Mammary epithelial cell (primary cell): ENCODE measurements around the gene ING3.

Source experiments
- EZH2 ChIP-seq: IDR thresholded peaks from 2 replicates; pipeline ENCODE4 v1.6.1; 2012; ENCODE audit warnings: low read length, inconsistent platforms, borderline replicate concordance
- TF ChIP-seq, protein P1 (sequence below), 2 donors: IDR thresholded peaks in 1 of 2; conservative IDR thresholded peaks in 1 of 2; 2 replicates each; pipeline ENCODE4 v1.5.1; 2011 to 2012; ENCODE audit warnings: inconsistent platforms in 2 of 2, low read length in 2 of 2, mild to moderate bottlenecking in 2 of 2, control low read depth in 1 of 2, low read depth in 1 of 2; ENCODE audit not compliant: insufficient read depth in 1 of 2; ENCODE audit errors: extremely low read depth in 1 of 2

DNA sequence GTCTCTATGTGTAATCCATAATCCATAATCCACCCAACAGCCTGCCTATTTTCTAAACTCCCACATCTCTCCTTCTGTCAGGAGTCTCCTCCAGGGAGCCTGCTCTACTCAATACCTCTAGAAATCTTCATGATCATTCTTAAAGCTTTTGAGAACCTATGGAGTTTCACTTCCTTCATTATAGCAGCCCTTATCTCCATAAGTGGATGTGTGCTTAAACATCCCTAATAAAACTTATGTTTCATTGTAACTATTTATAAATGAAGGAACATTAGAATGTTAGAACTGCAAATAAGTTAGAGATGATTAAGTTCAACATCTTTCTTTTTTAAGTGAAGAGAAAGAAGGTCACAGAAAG, 46.4 kb downstream of the ING3 start:
- TF ChIP-seq, protein P1, sequence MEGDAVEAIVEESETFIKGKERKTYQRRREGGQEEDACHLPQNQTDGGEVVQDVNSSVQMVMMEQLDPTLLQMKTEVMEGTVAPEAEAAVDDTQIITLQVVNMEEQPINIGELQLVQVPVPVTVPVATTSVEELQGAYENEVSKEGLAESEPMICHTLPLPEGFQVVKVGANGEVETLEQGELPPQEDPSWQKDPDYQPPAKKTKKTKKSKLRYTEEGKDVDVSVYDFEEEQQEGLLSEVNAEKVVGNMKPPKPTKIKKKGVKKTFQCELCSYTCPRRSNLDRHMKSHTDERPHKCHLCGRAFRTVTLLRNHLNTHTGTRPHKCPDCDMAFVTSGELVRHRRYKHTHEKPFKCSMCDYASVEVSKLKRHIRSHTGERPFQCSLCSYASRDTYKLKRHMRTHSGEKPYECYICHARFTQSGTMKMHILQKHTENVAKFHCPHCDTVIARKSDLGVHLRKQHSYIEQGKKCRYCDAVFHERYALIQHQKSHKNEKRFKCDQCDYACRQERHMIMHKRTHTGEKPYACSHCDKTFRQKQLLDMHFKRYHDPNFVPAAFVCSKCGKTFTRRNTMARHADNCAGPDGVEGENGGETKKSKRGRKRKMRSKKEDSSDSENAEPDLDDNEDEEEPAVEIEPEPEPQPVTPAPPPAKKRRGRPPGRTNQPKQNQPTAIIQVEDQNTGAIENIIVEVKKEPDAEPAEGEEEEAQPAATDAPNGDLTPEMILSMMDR (conservative IDR thresholded peaks at IDR 0.05 in 1 of 2, IDR thresholded peaks at IDR 0.05 in 1 of 2; ENCODE audit: extremely low read depth in 1 of 2, insufficient read depth in 1 of 2, low read depth in 1 of 2, low read length in 2 of 2), result no peak
- TF ChIP-seq EZH2, result no peak
